ENCODE data around the gene ATCAY.

ATCAY gene

DNA sequence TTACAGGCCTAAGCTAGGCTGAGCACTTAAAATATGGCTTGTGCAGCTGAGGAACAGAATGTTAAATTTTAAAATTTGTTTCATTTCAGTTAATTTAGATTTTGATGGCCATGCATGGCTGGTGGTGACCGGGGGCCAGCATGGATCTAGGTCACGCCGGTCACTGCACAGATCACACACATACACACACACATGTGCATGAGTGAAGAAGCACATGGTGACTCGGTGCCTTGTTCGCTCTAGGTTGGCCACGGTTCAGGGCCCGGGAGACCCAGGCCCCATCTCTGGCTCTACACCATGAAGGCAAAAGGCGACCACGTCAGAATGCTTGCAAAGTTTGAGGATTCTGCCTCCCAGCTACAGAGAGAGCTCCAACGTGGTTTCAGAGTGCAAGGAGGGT is 39.7 kb upstream of the ATCAY start:
- no peak for DNase-seq (ENCODE audit: low read depth, low spot score)
- H3K4me3 ChIP-seq (ENCODE audit: low read depth, low read length): no peak overlapping the region
- TF ChIP-seq, protein P1, sequence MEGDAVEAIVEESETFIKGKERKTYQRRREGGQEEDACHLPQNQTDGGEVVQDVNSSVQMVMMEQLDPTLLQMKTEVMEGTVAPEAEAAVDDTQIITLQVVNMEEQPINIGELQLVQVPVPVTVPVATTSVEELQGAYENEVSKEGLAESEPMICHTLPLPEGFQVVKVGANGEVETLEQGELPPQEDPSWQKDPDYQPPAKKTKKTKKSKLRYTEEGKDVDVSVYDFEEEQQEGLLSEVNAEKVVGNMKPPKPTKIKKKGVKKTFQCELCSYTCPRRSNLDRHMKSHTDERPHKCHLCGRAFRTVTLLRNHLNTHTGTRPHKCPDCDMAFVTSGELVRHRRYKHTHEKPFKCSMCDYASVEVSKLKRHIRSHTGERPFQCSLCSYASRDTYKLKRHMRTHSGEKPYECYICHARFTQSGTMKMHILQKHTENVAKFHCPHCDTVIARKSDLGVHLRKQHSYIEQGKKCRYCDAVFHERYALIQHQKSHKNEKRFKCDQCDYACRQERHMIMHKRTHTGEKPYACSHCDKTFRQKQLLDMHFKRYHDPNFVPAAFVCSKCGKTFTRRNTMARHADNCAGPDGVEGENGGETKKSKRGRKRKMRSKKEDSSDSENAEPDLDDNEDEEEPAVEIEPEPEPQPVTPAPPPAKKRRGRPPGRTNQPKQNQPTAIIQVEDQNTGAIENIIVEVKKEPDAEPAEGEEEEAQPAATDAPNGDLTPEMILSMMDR (IDR thresholded peaks at IDR 0.05; ENCODE audit: insufficient read depth, low read length, missing control alignments): no peak
- ChIA-PET POLR2A (no interaction called here), CTCF (interaction anchor here (0.8 to 2.2 kb wide), 2 partner anchors 8 to 19 kb away, joined by 4 to 10 read pairs; no protein-coding TSS in a partner anchor)

DNA sequence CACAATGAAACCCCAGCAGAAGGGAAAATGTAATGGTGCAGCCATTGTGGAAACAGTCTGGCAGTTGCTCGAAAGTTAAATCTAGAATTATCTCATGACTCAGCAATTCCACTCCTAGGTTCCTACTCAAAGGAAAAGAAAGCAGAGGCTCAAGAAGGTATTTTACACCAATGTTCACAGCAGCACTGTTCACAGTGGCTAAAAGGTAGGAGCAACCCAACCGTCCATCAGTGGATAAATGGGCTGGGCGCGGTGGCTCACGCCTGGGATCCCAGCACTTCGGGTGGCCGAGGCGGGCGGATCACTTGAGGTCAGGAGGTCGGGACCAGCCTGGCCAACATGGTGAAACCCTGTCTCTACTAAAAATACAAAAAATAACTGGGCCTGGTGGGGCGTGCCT is 37.5 kb upstream of the ATCAY start:
- TF ChIP-seq, protein P1 (IDR thresholded peaks at IDR 0.05; ENCODE audit: insufficient read depth, low read length, missing control alignments): no peak
- ChIA-PET POLR2A (no interaction called here), CTCF (interaction anchor here (1.9 kb wide), 1 partner anchor 21 kb away, joined by 10 read pairs; no protein-coding TSS in a partner anchor)
- no peak for DNase-seq (ENCODE audit: low read depth, low spot score)
- no peak overlapping the region for H3K4me3 ChIP-seq (ENCODE audit: low read depth, low read length)

DNA sequence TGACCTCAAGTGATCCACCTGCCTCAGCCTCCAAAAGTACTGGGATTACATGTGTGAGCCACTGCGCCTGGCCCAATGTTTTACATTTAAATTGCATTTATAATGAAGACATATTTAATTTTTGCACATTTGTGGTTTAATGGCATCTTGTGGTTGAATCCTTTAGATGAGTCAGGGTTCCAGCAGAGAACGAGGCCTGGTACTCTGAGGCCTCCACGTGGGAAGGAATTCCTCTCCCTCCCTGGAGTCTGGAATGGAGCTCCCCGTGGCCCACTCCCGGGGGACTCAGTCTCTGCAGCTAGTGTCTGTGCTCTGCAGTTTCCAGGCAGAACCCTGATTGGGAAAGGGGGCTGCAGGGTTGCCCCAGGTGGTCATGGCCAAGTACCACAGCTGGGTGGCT is 35.9 kb upstream of the ATCAY start:
- H3K4me3 ChIP-seq (ENCODE audit: low read depth, low read length): no peak overlapping the region
- no peak for DNase-seq (ENCODE audit: low read depth, low spot score)
- ChIA-PET CTCF (no interaction called here), POLR2A (no interaction called here)
- TF ChIP-seq, protein P1 (IDR thresholded peaks at IDR 0.05; ENCODE audit: insufficient read depth, low read length, missing control alignments): no peak

DNA sequence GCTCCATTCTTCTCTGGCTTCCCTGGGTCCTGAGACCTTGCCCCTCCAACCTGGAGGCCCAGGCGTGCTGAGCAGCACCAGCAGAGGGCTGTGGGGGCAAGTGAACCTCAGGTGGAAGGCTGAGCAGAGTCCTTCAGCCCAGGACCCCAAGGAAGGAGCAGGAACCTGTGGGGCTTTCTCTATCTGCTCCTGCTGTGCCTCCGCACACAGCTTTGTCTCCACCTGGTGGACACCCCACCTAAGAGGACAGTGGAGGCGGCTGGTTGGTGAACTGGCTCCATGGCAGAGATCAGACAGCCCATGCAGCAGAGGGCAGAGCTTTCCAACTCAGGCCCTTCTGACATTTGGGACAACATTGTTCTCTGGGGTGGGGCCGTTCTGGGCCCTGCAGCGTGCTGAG is 31.4 kb upstream of the ATCAY start:
- ChIA-PET POLR2A (no interaction called here), CTCF (interaction anchor here (0.6 to 1.5 kb wide), 7 partner anchors 9 to 183 kb away, joined by 3 to 7 read pairs (median 4); partner anchors contain the start of gene MRPL54)
- no peak overlapping the region for H3K4me3 ChIP-seq (ENCODE audit: low read depth, low read length)
- TF ChIP-seq, protein P1 (IDR thresholded peaks at IDR 0.05; ENCODE audit: insufficient read depth, low read length, missing control alignments): peak; percentile 37
- DNase-seq (ENCODE audit: low read depth, low spot score): no peak

DNA sequence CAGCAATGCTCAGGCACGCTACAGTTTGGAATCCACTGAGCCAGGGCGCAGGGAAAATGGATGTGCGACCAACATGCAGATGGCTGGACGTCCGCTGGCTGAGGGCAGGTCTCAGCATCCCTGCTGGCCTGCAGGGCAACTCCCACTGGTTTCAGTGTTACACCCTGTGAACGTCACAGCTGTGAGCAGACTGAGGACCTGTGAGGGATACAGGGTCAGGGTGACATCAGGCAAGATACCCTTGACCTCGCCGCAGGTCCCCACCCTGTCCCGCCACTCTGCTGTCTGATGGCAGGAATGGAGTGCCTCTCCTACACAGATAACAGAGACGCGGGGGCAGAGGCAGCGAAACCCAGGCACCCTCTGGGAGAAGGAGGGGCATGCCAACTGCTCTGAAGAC is 30.7 kb upstream of the ATCAY start:
- TF ChIP-seq, protein P1 (IDR thresholded peaks at IDR 0.05; ENCODE audit: insufficient read depth, low read length, missing control alignments): no peak
- H3K4me3 ChIP-seq (ENCODE audit: low read depth, low read length): no peak overlapping the region
- POLR2A ChIA-PET: no interaction called here
- CTCF ChIA-PET: interaction anchor here (0.9 to 1.5 kb wide), 5 partner anchors 8 to 42 kb away, joined by 3 to 6 read pairs (median 3); no protein-coding TSS in a partner anchor
- no peak for DNase-seq (ENCODE audit: low read depth, low spot score)

DNA sequence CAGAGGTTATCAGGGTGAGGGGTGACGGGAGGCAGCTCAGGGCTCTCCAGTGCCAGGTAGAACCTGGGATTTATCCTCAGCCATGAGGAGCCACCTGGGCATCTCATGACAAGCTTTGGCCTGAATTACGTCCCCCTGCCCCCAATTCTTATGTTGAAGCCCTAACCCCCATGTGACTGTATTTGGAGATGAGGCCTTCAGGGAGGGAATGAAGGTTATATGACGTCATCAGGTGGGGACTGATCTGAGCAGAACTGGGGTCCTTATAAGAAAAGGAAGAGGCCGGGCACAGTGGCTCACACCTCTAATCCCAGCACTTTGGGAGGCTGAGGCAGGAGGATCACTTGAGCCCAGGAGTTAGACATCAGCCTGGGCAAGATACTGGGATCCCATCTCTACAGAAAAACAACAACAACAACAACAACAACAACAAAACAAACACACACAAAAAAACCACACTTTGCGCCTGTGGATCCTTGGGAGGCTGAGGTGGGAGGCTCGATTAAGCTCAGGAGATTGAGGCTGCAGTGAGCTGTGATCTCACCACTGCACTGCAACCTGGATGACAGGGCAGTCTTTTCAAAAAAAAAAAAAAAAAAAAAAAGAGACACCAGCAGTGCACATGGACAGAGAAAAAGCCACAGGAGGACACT is 30.0 kb upstream of the ATCAY start:
- TF ChIP-seq, protein P1 (IDR thresholded peaks at IDR 0.05; ENCODE audit: insufficient read depth, low read length, missing control alignments): no peak
- H3K4me3 ChIP-seq (ENCODE audit: low read depth, low read length): no peak overlapping the region
- ChIA-PET CTCF (interaction anchor here (1.5 to 1.8 kb wide), 2 partner anchors 29 to 41 kb away, joined by 3 to 4 read pairs; no protein-coding TSS in a partner anchor), POLR2A (no interaction called here)
- no peak for DNase-seq (ENCODE audit: low read depth, low spot score)
